ENCODE measurements around the gene KCNK2.
"Not testable (repeated sequence)": the region's sequence is repeated elsewhere in the genome, so short reads cannot be mapped to it uniquely, and the experiment has no call there.

The KCNK2 gene

GRCh38 chr1:215160351-215160750 is 77.8 kb downstream of the KCNK2 start:
- no peak for DNase-seq

- DNase-seq, result not testable (repeated sequence)
These were observed 80.6 kb downstream of the KCNK2 start for GRCh38 chr1:215163144-215163543.

- no peak for DNase-seq
These were observed 84.3 kb downstream of the KCNK2 start for GRCh38 chr1:215166886-215167285.

- DNase-seq, result no peak
These were observed 99.0 kb downstream of the KCNK2 start for GRCh38 chr1:215181518-215181917.

GRCh38 chr1:215185067-215185620 is 102.6 kb downstream of the KCNK2 start:
- no peak for DNase-seq

GRCh38 chr1:215188302-215188950 is 105.9 kb downstream of the KCNK2 start:
- no peak for DNase-seq

- DNase-seq, result no peak
These were observed 109.8 kb downstream of the KCNK2 start for GRCh38 chr1:215192306-215192705.

- no peak for DNase-seq
These were observed 115.5 kb downstream of the KCNK2 start for GRCh38 chr1:215198021-215198420.

- no peak for DNase-seq
These were observed 117.6 kb downstream of the KCNK2 start for GRCh38 chr1:215200121-215200520.

- no peak for DNase-seq
These were observed 118.7 kb downstream of the KCNK2 start for GRCh38 chr1:215201283-215201682.

- no peak for DNase-seq
These were observed 120.3 kb downstream of the KCNK2 start for GRCh38 chr1:215202868-215203267.

GRCh38 chr1:215210167-215210566 is 127.6 kb downstream of the KCNK2 start:
- no peak for DNase-seq

- DNase-seq, result no peak
These were observed 133.3 kb downstream of the KCNK2 start for GRCh38 chr1:215215846-215216245.

- DNase-seq, result no peak
These were observed 136.8 kb downstream of the KCNK2 start for GRCh38 chr1:215219372-215219771.

GRCh38 chr1:215220346-215220745 is 137.8 kb downstream of the KCNK2 start:
- DNase-seq, result no peak

- no peak for DNase-seq
These were observed 144.2 kb downstream of the KCNK2 start for GRCh38 chr1:215226757-215227156.

- no peak for DNase-seq
These were observed 145.7 kb downstream of the KCNK2 start for GRCh38 chr1:215228193-215228592.

- no peak for DNase-seq
These were observed 158.9 kb downstream of the KCNK2 start for GRCh38 chr1:215241451-215241850.

GRCh38 chr1:215243345-215244054 is 161.0 kb downstream of the KCNK2 start:
- DNase-seq, result no peak

GRCh38 chr1:215250913-215251312 is 168.4 kb downstream of the KCNK2 start:
- no peak for DNase-seq

- DNase-seq, result no peak
These were observed 168.9 kb downstream of the KCNK2 start for GRCh38 chr1:215251428-215251827.

GRCh38 chr1:215252164-215252563 is 169.6 kb downstream of the KCNK2 start:
- DNase-seq, result no peak

GRCh38 chr1:215256936-215257679 is 174.6 kb downstream of the KCNK2 start:
- DNase-seq, result no peak

- no peak for DNase-seq
These were observed 178.2 kb downstream of the KCNK2 start for GRCh38 chr1:215260711-215261110.
